Prostate gland (tissue), 2 donors: ENCODE data around the gene MMAA.

Source experiments
- CTCF ChIP-seq, 4 experiments: fragments of 200-600 bp in 2 of 4; fragments of 450-650 bp in 2 of 4; sonication (generic) in 2 of 4; IDR thresholded peaks; 1 replicate in 3 of 4; 2 replicates in 1 of 4; pipeline ENCODE4 v1.5.1; 2016 to 2019; ENCODE audit warnings: antibody characterized with exemption in 4 of 4, mild to moderate bottlenecking in 2 of 4, moderate library complexity in 2 of 4
- POLR2A ChIP-seq: fragments of 450-650 bp; IDR thresholded peaks from one replicate; pipeline ENCODE4 v1.6.1; 2016; ENCODE audit warnings: antibody characterized with exemption, mild to moderate bottlenecking
- POLR2AphosphoS5 ChIP-seq: sonication (generic); formaldehyde crosslinking; IDR thresholded peaks from one replicate; pipeline ENCODE4 v1.6.1; 2017; ENCODE audit warnings: antibody characterized with exemption

- TF ChIP-seq POLR2AphosphoS5, result no peak
- TF ChIP-seq POLR2A, result no peak
- peak in 3 of 4 experiments; percentile 63 to 77 (median 75) for TF ChIP-seq CTCF (IDR thresholded peaks at IDR 0.05)
Observed at GRCh38 chr4:145609481-145610427, 9.4 kb upstream of the MMAA start.
